ENCODE measurements around the gene ZG16B.

Gene ZG16B

GRCh38 chr16:2829501-2830354 is at the start of gene ZG16B:
Gene ZG16B, plus strand, starts transcription at chr16:2830303. Its CDS starts 139 bp downstream, at chr16:2830442.
- DNase-seq (ENCODE audit: extremely low read depth in 1 of 2, low read depth in 1 of 2): no peak

- DNase-seq (ENCODE audit: extremely low read depth in 1 of 2, low read depth in 1 of 2): no peak
Observed at GRCh38 chr16:2782583-2783351, 47.3 kb upstream of the ZG16B start.

GRCh38 chr16:2783581-2784357 is 46.3 kb upstream of the ZG16B start:
- DNase-seq (ENCODE audit: extremely low read depth in 1 of 2, low read depth in 1 of 2): no peak

GRCh38 chr16:2784358-2785100 is 45.6 kb upstream of the ZG16B start:
- no peak for DNase-seq (ENCODE audit: extremely low read depth in 1 of 2, low read depth in 1 of 2)

- DNase-seq (ENCODE audit: extremely low read depth in 1 of 2, low read depth in 1 of 2): no peak
Observed at GRCh38 chr16:2785101-2785991, 44.8 kb upstream of the ZG16B start.

- DNase-seq (ENCODE audit: extremely low read depth in 1 of 2, low read depth in 1 of 2): no peak
Observed at GRCh38 chr16:2786061-2786825, 43.9 kb upstream of the ZG16B start.

- DNase-seq (ENCODE audit: extremely low read depth in 1 of 2, low read depth in 1 of 2): no peak
Observed at GRCh38 chr16:2786826-2787151, 43.3 kb upstream of the ZG16B start.

- no peak for DNase-seq (ENCODE audit: extremely low read depth in 1 of 2, low read depth in 1 of 2)
Observed at GRCh38 chr16:2787406-2787805, 42.7 kb upstream of the ZG16B start, which contains the start of gene PRSS33. Gene PRSS33, minus strand, starts transcription at chr16:2787560. Its CDS starts 1,013 bp downstream, at chr16:2786547.

GRCh38 chr16:2787961-2788360 is 42.1 kb upstream of the ZG16B start:
- DNase-seq (ENCODE audit: extremely low read depth in 1 of 2, low read depth in 1 of 2): no peak

- no peak for DNase-seq (ENCODE audit: extremely low read depth in 1 of 2, low read depth in 1 of 2)
Observed at GRCh38 chr16:2790631-2791030, 39.5 kb upstream of the ZG16B start.

- no peak for DNase-seq (ENCODE audit: extremely low read depth in 1 of 2, low read depth in 1 of 2)
Observed at GRCh38 chr16:2791174-2791573, 38.9 kb upstream of the ZG16B start.

- DNase-seq (ENCODE audit: extremely low read depth in 1 of 2, low read depth in 1 of 2): no peak
Observed at GRCh38 chr16:2792940-2793339, 37.2 kb upstream of the ZG16B start.

- DNase-seq (ENCODE audit: extremely low read depth in 1 of 2, low read depth in 1 of 2): no peak
Observed at GRCh38 chr16:2795395-2796143, 34.5 kb upstream of the ZG16B start.

- no peak for DNase-seq (ENCODE audit: extremely low read depth in 1 of 2, low read depth in 1 of 2)
Observed at GRCh38 chr16:2798723-2799204, 31.3 kb upstream of the ZG16B start.

- DNase-seq (ENCODE audit: extremely low read depth in 1 of 2, low read depth in 1 of 2): no peak
Observed at GRCh38 chr16:2799205-2799858, 30.8 kb upstream of the ZG16B start.

- no peak for DNase-seq (ENCODE audit: extremely low read depth in 1 of 2, low read depth in 1 of 2)
Observed at GRCh38 chr16:2799859-2800226, 30.3 kb upstream of the ZG16B start.

- no peak for DNase-seq (ENCODE audit: extremely low read depth in 1 of 2, low read depth in 1 of 2)
Observed at GRCh38 chr16:2803545-2804195, 26.4 kb upstream of the ZG16B start.

Measured in activated CD8-positive, alpha-beta memory T cell treated with anti-CD3 and anti-CD28 coated beads for 1 hour (primary cell).